HG03095 (cell line): ENCODE measurements around the gene TCAF1.
"Not testable (repeated sequence)": the region's sequence is repeated elsewhere in the genome, so short reads cannot be mapped to it uniquely, and the experiment has no call there.

Experiments
- ATAC-seq: cut with Tn5 transposase; IDR thresholded peaks from one replicate; pipeline ENCODE4 v1.9.1; 2021; ENCODE audit warnings: moderate library complexity; ENCODE audit not compliant: unreplicated experiment

Gene TCAF1

GRCh38 chr7:143902332-143902899 lies 440 bp upstream of the TCAF1 start:
- ATAC-seq, result no peak

GRCh38 chr7:143901332-143901667 lies 676 bp downstream of the TCAF1 start:
- peak; percentile 32 for ATAC-seq

GRCh38 chr7:143900230-143900766 lies 1.7 kb downstream of the TCAF1 start:
- no peak for ATAC-seq

GRCh38 chr7:143898810-143899209 lies 3.2 kb downstream of the TCAF1 start:
- ATAC-seq, result no peak

- ATAC-seq, result no peak
Measured at GRCh38 chr7:143896667-143897066, 5.3 kb downstream of the TCAF1 start.

GRCh38 chr7:143892527-143893300 lies 9.3 kb downstream of the TCAF1 start:
- ATAC-seq, result peak; percentile 99

- ATAC-seq, result no peak
Measured at GRCh38 chr7:143891457-143891856, 10.5 kb downstream of the TCAF1 start.

GRCh38 chr7:143890558-143890957 lies 11.4 kb downstream of the TCAF1 start:
- ATAC-seq, result no peak

- ATAC-seq, result no peak
Measured at GRCh38 chr7:143889068-143889467, 12.9 kb downstream of the TCAF1 start.

GRCh38 chr7:143886826-143887477 lies 15.0 kb downstream of the TCAF1 start:
- no peak for ATAC-seq

- ATAC-seq, result peak; percentile 44
Measured at GRCh38 chr7:143885951-143886350, 16.0 kb downstream of the TCAF1 start.

GRCh38 chr7:143884969-143885559 lies 16.9 kb downstream of the TCAF1 start:
- peak; percentile 80 for ATAC-seq

GRCh38 chr7:143884241-143884968 lies 17.6 kb downstream of the TCAF1 start:
- ATAC-seq, result no peak

GRCh38 chr7:143882604-143883078 lies 19.3 kb downstream of the TCAF1 start:
- ATAC-seq, result no peak

GRCh38 chr7:143882020-143882603 lies 19.9 kb downstream of the TCAF1 start:
- ATAC-seq, result no peak

GRCh38 chr7:143878884-143879283 lies 23.1 kb downstream of the TCAF1 start:
- no peak for ATAC-seq

GRCh38 chr7:143877098-143877497 lies 24.9 kb downstream of the TCAF1 start:
- no peak for ATAC-seq

- no peak for ATAC-seq
Measured at GRCh38 chr7:143876218-143876617, 25.8 kb downstream of the TCAF1 start.

GRCh38 chr7:143873242-143873641 lies 28.7 kb downstream of the TCAF1 start:
- ATAC-seq, result not testable (repeated sequence)

- not testable (repeated sequence) for ATAC-seq
Measured at GRCh38 chr7:143871534-143871933, 30.4 kb downstream of the TCAF1 start.
